Cardiac fibroblast (primary cell): ENCODE data around the gene HADHA.
"Not testable (repeated sequence)": the region's sequence is repeated elsewhere in the genome, so short reads cannot be mapped to it uniquely, and the experiment has no call there.

Source experiments
- DNase-seq, 2 donors: peaks; one replicate each; pipeline versions ENCODE4 v3.0.0 to v3.0.0-alpha.2; 2010; ENCODE audit warnings: low read depth in 2 of 2
- H3K4me3 ChIP-seq, 2 donors: replicated peaks in 1 of 2; 1 replicate in 1 of 2; 2 replicates in 1 of 2; pipeline ENCODE4 v1.5.1; 2011; ENCODE audit warnings: low read depth in 2 of 2, low read length in 2 of 2, mild to moderate bottlenecking in 2 of 2, moderate library complexity in 1 of 2
- TF ChIP-seq, protein P1 (sequence below): IDR thresholded peaks from one replicate; pipeline ENCODE4 v1.5.1; 2011; ENCODE audit warnings: low read depth, mild to moderate bottlenecking, low read length, inconsistent platforms

Gene HADHA

DNA sequence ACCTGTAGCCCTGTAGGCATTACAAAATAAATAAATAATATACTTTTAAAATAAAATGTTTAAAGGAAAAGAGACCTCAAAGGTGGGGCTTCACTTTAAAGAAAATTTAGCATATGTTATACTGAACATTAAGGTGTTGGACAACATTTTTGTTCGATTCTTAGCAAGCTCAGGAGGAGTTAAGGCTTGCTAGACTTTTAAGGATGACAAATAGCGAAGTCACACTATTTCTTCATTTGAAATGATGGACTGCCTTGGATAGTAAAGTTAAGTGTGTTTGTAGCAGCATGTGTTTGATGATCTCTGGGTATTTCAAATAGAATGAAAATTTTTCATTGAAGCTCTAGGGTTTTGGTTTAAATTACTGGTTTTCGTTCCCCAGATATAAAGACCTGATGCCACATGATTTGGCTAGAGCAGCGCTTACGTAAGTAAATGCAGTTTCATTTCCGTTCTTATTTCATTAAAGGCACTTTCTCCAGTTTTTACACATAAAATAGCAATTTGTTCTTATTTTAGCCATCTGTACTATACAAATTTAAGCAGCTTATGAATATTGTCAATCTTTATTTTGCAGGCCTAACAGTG lies 25.2 kb upstream of the HADHA start:
- H3K4me3 ChIP-seq = no peak overlapping the region
- peak in 1 of 2 donors; percentile 52 for DNase-seq
- TF ChIP-seq, protein P1, sequence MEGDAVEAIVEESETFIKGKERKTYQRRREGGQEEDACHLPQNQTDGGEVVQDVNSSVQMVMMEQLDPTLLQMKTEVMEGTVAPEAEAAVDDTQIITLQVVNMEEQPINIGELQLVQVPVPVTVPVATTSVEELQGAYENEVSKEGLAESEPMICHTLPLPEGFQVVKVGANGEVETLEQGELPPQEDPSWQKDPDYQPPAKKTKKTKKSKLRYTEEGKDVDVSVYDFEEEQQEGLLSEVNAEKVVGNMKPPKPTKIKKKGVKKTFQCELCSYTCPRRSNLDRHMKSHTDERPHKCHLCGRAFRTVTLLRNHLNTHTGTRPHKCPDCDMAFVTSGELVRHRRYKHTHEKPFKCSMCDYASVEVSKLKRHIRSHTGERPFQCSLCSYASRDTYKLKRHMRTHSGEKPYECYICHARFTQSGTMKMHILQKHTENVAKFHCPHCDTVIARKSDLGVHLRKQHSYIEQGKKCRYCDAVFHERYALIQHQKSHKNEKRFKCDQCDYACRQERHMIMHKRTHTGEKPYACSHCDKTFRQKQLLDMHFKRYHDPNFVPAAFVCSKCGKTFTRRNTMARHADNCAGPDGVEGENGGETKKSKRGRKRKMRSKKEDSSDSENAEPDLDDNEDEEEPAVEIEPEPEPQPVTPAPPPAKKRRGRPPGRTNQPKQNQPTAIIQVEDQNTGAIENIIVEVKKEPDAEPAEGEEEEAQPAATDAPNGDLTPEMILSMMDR = no peak

DNA sequence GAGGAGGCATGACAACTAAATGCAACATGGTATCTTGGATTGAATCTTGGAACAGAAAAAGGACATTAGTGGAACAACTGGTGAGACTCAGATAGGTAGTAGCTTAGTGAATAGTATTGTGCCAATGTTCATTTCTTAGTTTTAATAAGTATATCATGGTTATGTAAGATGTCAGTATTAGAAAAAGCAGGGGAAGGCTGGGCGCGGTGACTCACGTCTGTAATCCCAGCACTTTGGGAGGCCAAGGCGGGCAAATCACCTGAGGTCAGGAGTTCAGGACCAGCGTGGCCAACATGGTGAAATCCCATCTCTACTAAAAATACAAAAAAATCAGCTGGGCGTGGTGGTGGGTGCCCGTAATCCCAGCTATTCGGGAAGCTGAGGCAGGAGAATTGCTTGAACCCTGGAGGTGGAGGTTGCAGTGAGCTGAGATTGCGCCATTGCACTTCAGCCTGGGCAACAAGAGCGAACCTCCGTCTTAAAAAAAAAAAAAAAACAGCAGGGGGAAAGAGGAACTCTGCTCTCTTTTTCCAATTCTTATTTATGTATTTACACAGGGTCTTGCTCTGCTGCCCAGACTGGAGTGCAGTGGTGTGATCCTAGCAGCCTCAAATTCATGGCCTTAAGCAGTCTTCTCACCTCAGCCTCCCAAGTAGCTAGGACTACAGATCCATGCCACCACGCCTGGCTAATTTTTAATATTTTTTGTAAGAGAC lies 24.4 kb upstream of the HADHA start:
- not testable (repeated sequence) for DNase-seq, H3K4me3 ChIP-seq

DNA sequence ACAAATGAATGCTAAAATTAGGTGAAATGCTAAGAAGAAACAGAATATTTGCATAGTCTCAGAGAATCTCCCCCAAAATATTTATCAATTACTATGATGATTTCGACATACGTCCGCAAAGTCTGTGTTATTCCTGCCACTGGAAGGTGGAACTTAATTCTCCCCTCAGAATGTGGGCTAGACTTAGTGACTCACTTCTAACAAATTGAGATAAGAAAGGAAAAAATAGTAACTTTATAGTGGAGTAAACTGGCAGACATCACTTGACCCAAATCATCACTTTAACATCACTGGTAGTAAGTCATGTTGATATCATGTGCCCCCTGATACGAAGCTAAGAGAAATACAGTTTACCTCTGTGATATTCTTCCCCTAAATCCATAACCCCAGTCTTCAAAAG lies 23.8 kb upstream of the HADHA start:
- TF ChIP-seq, protein P1 = no peak
- H3K4me3 ChIP-seq = no peak overlapping the region
- DNase-seq = peak; percentile 53 to 63

DNA sequence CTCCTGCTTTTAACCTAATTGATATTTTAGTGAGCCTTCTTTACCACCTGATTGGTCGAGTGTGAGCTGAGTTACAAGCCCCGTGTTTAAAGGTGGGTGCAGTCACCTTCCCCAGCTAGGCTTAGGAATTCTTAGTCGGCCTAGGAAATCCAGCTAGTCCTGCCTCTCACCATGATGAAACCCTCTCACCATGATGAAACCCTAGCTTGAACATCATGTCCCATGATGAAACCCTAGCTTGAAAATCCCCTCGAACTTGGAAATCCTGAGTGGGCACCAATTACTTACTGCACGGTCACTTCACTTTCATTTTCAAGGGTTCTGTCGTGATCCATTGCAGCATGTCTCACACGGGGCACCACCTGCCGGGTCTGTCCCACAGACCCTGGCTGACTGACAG lies 14.4 kb upstream of the HADHA start:
- DNase-seq, H3K4me3 ChIP-seq: not testable (repeated sequence)

DNA sequence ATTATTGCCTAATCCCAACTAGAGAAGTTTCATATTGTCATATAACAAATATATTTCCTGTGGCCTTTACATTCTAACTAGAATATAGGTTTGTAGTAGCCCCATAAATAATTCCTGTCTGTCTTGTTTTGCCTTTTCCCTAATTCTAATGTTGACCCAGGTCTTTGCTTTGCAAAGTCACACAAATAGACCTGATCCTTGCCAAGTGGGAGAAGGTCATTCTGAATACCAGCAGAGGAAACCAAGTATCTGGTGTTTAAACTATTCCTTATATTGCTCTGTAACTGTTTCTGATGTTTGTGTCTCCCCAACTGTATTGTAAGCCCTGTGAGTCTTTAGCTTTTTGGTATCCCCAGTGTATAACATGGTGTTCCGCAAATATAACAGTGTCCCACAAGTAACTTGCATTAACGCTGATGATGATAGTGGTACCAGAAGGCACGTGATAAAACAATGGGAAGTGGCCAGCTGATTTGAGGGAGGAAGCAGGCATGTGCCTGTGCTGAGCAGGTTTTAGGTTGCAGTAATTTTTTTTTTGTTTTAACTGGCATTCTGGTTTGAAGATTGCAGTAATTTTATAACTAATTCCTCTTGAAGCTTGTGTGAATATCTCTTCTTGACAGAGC lies 11.4 kb upstream of the HADHA start:
- DNase-seq = no peak
- TF ChIP-seq, protein P1 = no peak

DNA sequence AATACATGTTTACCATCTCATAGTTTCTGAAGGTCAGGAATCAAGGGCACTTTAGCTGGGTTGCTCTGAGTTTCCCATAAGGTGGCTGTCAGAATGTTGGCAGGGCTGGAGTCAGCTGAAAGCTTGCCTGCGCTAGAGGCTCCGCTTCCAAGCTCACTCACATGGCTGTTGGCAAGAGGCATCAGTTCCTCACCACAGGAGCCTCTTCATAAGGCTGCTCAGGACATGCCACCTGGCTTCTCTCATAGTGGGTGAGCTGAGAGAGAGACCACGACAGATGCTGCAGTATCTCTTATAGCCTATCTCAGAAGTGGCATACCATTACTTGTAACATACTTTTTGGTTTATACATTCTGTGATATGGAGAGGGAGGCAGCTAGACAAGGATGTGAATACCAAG lies 7.5 kb upstream of the HADHA start:
- peak; percentile 3 to 70 for DNase-seq
- H3K4me3 ChIP-seq = no peak overlapping the region
- TF ChIP-seq, protein P1 = no peak

More for the DNA sequence above, 11.4 kb upstream of the HADHA start:
- H3K4me3 ChIP-seq = no peak overlapping the region

DNA sequence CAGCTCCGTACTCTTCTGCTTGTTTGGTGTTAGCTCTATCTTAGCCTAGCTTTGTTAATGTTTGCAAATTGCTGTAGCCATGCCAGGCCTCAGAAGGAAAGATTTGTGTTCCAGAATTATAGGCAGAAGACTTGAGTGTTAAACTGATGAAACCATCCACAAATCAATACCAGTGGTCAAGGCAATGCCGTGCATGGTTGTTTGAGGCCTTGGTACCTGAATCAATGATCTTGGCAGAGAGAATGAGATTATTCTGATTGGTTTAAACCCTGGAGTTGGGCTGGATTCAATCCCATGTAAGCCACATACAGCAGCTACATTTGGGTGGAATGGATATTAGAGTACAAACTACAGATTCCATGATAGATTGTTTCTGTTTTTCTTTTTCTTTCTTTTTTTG lies 5.2 kb upstream of the HADHA start:
- no peak overlapping the region for H3K4me3 ChIP-seq
- TF ChIP-seq, protein P1 = no peak
- no peak for DNase-seq
